Loucy (cell line): ENCODE data around the gene PPP2R5C.

Source experiments
- EZH2phosphoT487 ChIP-seq: fragments of 200-600 bp; IDR thresholded peaks from 2 replicates; pipeline ENCODE4 v1.6.1; 2018; ENCODE audit warnings: antibody characterized with exemption, mild to moderate bottlenecking, moderate library complexity, borderline replicate concordance
- TF ChIP-seq, protein P1 (sequence below): fragments of 200-600 bp; sonication (generic); conservative IDR thresholded peaks from 2 replicates; pipeline ENCODE4 v1.5.1; 2014; ENCODE audit warnings: mild to moderate bottlenecking, antibody characterized with exemption, low read length

GRCh38 chr14:101853455-101854018, 92.0 kb downstream of the PPP2R5C start:
- TF ChIP-seq, protein P1, sequence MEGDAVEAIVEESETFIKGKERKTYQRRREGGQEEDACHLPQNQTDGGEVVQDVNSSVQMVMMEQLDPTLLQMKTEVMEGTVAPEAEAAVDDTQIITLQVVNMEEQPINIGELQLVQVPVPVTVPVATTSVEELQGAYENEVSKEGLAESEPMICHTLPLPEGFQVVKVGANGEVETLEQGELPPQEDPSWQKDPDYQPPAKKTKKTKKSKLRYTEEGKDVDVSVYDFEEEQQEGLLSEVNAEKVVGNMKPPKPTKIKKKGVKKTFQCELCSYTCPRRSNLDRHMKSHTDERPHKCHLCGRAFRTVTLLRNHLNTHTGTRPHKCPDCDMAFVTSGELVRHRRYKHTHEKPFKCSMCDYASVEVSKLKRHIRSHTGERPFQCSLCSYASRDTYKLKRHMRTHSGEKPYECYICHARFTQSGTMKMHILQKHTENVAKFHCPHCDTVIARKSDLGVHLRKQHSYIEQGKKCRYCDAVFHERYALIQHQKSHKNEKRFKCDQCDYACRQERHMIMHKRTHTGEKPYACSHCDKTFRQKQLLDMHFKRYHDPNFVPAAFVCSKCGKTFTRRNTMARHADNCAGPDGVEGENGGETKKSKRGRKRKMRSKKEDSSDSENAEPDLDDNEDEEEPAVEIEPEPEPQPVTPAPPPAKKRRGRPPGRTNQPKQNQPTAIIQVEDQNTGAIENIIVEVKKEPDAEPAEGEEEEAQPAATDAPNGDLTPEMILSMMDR, result no peak
- TF ChIP-seq EZH2phosphoT487, result no peak
